ENCODE measurements around the gene DYSF.
A peak's percentile ranks its signal among the peaks of the same experiment; 100 is the strongest.

The DYSF gene

DNA sequence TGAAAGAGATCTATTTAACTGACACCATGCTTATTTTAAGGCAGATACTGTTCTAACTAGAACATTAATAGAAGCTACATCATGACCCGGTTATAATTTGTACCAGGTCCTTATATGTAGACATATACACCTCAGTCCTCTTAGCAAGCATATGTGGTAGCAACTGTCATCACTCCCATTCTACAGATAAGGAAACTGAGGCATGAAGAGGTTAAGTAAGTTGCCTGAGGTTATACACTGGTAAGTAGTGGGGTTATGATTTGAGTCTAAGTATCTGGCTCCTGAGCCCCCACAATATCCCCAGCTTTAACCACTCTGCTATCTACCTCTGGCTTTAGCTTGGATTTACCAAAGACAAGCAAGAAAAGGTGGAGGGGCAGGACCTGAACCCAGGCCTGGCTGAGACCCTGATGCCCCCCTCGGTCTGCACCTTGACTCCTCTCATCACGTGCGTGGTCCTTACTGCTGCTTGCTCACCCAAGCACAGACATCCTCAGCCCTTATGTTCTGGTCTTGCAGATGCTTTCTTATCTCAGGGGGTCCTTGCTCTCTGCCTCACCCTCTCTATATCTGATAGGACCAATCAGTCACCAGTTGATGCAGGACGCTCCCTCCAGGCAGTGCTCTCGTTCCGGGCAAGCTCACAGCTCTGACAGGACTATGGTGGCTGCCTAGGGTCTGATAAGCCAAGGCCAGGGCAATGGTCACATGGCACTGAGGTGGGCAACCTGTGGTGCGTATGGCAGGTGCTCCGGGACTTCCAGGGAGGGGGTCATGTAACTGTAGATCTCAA is 4.0 kb downstream of the DYSF start:
- DNase-seq: no peak

DNA sequence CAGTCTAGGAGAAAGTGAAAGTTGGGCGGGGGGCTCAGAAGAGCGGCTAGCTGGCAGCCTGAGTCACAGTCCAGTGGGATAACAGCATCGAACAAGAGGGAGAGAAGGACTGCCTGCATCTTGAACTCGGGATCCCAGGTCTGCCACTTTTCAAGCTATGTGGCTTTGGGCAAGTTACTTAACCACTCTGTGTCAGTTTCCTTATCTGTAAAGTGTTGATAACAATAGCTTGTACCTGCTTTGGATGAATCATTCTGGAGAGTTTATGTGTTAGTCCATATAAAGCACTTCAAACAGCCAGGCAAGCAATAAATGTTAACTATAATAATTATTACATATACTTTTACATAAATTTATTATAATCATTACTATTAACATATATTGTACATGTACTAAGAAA is 4.6 kb downstream of the DYSF start:
- DNase-seq: no peak

DNA sequence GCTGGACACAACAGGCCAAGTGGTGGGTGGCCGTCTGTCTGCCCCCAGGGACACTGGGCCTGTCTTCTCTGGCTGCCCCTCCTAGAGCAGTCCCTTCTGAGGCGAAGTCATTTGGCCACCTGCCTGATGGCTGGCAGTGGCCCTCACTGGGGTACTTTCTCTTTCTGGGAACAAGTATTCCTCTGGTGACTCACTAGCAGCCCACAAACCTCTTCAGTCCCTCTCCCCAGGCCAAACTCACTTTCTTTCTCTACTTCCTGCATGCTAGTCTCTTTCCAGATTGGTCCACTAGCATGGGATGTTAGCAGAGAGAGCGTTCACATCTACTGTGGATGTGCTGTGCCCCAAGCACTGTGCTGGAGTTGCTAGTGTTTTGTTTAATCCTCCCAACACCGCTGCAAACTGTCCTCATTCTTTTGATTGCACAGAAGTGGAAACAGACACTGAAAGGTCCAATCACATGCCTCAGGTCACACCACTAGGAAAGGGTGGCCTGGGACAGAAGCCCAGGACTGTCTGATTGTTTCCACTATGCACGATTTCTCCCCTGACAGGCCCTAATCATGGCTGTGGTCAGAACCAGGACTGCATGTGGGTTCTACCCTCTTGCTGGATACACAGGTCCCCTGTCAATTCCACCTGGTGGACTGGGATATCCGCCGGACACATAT is 5.2 kb downstream of the DYSF start:
- DNase-seq: no peak

DNA sequence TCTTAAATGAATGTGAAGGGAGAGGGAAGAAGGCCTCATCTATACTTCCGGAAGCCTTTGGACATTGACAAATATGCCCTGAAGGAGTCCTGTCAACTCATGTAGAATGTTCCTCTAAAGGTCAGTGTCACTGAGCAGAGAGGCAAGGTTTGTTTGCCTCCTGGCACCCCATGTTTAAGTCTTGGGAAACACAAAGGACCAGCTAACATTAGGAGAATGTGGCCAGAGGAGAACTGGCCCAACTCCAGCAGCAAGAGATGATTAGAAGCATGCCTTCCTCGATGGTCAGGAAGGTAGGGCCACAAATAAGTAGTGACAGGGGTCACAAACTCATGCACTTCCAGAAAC is 5.7 kb downstream of the DYSF start:
- no peak for DNase-seq

DNA sequence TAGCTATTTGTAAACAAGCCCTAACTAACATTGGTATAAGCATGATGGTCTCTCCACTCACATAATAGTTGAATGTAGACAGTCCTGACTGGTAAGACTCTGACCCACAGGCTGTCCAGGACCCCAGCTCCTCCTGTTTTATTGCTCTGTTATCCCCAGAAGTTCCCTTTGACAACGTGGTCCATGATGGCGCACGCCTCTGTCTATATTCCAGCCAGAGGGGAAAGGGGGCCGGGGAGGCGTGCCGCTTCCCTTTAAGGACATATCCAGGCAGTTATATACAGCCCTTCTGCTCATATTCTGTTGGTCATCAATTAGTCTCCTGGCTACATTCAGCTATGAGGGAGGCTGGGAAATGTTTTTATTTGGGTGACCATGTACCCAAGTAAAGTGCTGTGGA is 6.7 kb downstream of the DYSF start:
- no peak for DNase-seq

DNA sequence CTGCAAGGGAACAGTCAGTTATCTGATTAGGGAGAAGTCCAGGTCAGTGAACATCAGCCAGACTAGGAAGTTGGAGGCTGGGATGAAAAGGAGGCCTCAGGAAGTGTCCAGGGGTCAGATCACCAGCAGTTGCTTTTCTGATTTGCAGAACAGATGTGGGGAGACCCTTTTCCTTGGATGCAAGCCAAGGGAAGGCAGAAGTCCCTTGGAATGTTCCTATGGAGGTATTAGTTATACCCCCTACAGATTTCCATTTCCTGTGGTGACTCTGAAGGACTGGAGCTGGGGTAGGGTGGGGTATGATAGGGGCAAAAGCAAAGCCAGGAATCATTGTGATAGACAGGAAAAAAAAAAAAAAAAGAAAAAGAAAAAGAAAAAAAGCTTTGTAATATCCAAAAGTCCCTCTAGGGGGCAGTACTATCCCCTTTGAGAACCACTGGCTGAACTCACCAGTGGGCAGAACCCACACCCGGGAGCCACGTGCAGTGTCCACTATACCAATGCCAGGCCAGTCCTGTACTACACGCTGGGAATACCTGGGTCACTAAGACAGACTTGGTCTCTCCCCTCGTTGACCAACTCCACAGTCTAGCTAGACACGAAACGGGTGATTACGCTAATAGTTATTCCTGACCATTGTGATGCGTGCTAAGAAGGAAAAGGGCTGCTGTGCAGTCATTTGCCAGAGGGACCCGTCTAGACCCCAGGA is 7.4 kb downstream of the DYSF start:
- DNase-seq: peak; percentile 22

DNA sequence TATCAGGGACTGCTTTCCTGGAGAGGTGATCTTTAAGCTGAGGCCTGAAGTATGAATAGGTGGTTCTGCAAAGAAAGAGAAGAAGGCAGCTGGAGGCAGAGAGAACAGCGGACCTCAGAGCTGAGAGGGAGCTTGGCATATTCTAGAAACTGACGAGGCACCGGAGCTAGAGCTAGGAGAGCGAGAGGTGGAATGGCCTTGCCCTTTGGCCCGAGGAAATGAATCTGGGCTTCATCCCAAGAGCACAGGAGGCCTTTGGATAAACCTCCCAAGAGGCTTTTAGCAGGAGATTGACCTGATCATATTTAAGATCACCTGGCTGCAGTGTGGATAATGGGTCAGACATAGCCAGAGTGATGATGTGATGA is 7.9 kb downstream of the DYSF start:
- DNase-seq: no peak

DNA sequence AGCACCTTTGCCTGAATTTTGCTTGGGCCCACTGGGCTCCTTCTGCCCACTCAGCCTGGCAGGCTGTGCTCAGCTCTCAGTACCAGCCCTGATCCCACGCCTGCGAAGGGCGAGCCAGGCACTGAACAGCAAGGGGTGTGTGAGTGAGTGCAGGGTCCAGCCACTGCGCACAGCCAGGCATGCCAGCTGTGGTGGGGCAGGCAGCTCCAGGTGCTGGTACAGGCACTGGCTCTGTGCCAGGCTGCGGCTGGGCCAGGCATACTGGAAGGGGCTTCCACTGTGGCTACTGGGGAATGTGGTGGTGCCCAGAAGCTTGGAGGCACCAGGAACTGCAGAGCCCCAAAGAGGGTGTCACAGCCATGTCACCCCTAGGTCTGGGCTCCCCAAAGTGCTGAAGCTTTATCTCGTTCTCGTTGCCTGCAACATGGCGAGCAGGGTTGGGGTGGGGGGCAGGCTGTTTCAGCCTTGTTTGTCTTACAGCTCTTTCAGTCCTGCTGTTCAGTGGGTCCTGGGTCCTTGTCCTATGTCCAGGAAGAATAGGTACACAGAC is 8.8 kb downstream of the DYSF start:
- DNase-seq: no peak

DNA sequence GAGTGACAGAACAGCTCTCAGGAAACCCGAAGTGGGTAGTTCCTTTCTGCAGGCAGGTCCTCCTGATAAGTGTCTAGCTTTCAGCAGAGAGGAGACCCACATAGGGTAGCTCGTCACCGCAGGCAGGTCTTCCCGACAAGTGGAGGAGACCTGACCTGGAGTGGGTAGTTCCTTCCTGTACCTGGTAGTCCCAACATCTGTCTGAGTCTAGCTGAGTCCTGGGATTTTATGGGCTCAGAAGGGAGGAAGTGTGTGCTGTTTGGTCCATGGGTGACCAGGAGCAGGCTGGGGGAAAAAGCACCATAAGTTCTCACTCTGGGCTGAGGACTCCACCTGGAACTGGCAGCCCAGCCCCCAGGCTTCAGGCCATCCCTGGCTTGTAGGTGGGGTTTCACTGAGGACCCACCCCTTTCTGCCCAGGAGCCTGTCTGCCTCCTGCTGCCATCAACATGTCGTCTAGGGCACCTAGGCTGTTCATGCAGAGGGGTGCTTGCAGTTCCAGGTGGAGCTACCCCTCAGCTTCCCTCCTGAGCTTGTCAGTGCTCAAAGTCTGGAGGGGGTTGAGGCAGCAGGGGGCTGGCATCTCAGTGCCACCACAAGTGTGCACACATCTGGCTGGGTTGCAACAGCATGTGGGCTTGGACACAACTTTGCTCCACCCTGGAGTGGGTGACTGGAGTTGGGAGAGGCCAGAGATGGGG is 9.4 kb downstream of the DYSF start:
- DNase-seq: no peak

DNA sequence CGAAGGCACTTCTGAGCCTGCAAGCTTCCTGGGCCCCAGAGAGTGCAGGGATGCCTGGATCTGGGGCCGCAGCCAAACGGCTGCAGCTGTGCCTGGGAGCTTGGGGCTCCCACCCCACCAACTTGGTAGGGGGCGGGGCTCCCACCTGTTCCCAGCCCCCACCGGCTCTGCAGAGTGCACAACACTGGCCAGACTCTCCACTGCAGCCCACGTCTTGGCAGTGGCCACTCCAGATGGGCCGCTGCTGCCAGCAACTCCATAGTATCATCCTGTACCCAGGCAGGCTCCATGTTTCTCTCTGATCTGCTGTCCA is 9.9 kb downstream of the DYSF start:
- DNase-seq: no peak

DNA sequence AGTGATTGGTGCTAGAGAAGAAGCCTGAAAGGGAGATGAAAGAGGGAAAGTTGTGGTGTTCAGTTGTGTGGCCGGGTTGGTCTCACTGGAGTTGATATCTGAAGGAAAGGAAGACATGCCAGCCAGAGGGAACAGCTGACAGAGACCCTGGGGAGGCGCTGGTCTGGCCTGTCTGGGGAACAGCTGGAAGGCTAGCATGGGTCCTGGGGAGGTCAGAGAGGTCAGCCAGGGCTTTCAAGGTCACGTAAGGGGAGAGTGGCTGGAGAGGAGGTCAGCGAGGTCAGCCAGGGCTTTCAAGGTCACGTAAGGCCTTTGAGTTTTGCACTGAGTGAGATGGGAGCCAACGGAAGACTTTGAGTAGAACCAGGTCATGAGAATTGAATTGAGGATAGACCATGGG is 11.0 kb downstream of the DYSF start:
- DNase-seq: no peak

DNA sequence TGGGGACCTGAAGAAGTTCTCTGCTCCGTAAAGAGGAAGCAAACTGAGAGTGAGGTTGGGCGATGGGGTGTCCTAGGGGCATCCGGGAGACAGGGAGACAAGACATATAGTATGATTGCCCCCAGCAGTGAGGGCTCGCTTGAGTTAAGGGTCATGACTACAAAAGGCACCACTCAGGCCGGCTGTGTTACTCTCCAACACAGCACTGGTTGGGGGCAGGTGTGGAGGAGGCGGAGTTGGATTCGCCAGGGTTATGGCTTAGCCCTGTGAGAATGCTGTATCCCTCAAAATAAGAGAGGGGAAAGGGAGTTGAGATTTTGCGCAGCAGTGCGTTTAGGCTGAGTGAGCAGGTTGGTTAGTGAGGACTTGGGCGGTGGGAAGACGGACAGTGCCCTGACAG is 12.0 kb downstream of the DYSF start:
- DNase-seq: no peak

DNA sequence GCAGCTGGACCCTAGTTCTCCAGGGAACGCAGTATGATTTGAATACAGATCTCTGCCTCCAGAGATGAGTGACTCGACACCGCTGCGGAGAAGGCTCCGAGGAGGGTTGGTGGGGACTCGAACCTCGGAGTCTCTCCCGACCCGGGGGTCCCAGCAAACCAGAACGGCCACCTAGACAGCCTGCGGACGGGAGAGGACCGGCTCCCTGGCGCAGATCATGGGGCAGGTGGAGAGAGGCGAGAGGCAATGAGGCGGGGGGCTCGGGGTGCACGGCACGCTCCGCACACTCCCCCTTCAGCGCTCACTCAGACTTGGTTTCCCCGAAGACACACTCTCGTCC is 12.6 kb downstream of the DYSF start:
- no peak for DNase-seq

DNA sequence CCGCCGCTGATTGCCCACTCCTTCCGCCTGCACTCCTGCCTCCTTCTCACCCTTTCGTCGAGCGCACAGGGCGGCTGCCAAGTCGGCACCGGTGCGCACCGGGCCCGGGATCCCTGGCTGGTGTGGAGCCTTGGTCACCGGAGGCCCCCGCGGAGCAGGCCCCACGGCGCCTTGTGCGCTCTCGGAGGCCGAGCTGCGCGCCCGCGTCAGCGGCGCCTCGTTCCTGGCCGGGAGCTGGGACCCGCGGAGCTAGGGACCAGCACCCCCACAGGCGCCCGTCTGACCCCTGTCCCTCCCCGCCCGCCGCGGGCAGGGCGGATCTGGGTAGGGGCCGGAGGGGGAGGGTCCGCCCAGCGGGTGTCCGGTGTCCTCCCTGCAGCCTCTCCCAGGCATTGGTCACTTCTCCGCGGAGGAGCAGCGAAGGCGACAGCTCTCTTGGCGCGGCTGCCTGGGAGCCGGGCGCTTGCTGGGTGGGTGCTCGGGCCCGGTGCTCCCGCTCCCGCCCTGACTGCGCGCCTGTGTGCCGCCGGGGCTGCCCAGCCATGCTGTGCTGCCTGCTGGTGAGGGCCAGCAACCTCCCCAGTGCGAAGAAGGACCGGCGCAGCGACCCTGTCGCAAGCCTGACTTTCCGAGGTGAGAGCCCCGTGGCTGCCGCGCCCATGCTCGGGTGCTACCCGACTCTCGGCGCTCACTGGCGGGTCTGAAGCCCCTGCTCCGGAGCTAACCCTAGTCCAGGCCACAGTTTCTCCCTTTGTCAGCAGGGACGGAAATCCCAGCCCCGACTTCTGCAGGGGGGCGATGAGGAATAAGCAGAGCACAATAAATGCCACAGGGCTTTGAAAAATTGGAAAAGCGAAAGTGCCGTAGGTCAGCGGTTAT is 13.2 kb downstream of the DYSF start:
- peak; percentile 69 for DNase-seq

DNA sequence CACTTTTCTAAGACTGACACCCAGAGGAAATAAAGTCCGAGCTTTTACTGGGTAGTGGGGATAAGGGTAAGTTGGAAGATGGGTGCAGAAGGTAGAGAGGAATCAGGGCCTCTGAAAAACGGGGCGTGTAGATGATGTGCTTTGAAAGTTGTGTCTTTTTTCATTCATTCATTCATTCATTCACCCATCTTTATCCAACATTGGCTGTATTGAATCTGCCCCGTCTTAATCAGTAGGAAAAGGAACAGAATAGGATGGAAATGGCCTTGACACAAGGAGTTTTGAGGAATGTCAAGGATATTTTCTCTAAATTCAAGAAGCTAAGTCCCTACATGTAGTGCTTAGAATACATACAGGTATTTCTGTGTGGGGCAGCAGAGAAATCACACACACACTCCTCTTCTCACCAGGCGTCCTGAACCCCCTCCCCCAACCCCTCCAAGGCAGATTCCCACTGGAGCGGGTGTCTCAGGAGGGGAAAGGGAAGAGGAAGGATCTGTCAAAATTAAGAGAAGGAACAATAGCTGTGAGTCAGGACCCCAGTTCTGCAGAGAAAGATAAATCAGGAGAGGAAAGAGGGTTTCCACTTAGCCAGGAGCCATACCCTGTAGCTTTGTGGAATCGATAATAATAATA is 13.9 kb downstream of the DYSF start:
- DNase-seq: no peak

DNA sequence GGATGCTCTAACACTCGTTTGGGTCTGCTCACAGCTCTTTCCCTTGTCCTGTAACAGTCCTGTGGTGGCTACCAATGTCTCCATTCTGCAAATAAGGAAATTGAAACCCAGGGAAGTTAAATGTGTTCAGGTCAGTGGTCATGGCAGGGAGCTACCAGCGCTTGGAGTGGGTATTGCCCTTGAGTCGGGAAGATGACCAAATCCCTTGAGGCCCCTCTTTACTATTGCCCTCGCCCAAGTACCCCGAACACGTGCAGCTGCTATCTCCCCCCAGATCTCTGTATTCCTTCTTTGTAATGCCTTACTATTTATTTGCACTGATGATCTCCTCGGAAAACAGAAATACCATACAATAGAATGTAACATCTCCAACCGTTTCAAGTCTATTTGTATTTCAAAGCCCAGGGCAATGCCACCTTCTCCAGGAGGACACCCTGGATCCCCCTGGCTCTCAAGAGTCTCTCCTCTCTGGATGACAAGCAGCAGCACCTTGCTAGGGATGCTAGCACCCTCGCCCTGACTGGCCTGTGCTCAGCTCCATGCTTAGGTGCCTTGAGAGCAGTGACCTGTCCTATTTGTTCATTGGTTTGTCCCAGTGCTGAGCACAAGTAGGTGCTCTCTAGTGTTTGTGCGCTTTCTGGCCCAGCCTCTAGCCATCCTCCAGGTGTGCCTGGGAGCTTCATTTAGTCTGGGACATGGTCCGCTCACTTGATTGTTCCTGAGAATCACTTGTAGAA is 15.1 kb downstream of the DYSF start:
- DNase-seq: no peak

DNA sequence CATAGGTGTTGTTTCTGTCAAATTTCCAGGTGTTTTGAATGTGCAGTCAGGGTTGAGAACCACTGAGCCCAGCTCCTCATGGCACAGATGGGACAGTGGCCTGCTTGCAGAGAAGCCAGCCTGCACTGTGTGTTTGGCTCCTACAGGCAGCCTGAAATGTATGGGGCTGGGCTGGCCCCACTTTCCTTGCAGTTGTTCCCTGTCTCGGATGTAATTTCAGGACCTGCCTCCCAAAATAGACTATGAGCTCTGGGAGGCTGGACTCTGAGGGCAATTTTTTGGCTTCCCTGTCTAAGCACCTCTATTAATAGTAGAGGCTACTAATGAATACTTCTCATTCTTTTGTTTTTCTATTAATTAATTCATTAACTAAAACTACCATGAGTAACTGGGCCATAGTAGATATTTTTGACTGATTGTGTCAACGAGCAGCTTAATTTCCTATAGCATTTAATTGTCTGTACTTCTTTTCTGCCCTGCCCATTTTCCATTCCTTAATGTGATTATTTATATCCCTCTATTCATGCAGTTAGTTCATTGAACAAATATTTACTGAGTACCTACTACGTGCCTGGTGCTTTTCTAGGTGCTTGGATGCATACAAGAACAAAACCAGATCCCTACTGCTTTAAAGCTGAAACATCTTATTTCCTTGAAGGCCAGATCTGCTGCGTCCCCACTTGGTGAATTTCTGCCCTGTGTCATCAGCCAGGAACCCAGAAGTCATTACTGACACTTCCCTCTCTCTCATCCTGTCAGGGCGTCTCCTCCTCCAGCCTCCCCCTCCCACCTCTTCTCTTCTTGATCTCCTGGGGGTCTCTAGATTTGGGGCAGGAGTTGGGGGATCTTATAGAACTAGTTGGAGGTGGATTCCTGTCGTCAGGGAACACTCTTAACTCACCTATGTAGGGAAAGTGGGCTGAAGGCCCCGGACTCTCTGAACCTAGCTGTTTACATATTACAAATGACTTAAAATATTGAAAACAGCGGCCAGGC is 16.3 kb downstream of the DYSF start:
- DNase-seq: no peak

DNA sequence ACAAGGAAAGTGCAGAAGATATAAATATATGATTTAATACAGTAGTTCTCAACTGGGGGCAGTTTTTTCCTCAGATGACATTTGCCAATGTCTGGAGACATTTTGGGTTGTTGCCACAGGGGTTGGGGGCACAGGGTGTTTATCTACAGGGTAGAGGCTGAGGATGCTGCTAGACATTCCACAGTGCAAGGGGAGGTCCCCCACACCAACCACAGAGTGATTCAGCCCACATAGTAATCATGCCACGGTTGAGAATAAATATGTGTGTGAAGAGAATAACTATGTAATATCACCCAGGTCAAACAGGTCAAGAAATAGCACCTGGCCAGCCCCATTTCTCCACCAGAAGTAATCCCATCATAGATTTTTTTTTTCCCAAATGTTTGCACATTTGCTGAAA is 17.9 kb downstream of the DYSF start:
- no peak for DNase-seq

DNA sequence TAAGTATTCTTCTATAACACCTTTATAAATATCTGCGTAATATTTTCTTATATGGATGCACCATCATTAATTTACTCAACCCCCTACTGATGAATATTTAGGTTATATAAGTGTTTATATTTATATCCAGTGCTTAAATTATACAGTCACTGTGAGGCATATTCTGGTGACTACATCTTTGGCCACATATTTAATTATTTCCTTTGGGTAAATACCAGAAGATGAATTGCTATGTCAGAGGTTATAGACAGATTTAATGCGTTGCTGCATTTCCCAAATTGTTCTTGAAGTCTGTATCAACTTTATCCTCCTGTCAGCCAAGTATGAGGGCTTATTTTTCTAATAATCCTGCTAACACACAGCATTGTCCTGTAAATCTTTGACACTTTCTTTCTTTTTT is 18.7 kb downstream of the DYSF start:
- no peak for DNase-seq
